ENCODE results near the gene NAA10.
A peak's percentile ranks its signal among the peaks of the same experiment; 100 is the strongest.

NAA10 gene

GRCh38 chrX:153939573-153939972 lies 4.7 kb upstream of the NAA10 start:
- H3K36me3 ChIP-seq (ENCODE audit: control insufficient read depth in 5 of 5, insufficient read depth in 5 of 5, low read length in 5 of 5) = peaks cover 0 to 8% (median 0%) of the 10 kb centered on the region in 5 donors
- no peak overlapping the region for H3K4me3 ChIP-seq (ENCODE audit: low read depth in 1 of 5, low read length in 5 of 5)
- H3K9me3 ChIP-seq (ENCODE audit: control insufficient read depth in 5 of 5, low read length in 5 of 5) = no peaks in the 10 kb centered on the region
- H3K4me1 ChIP-seq (ENCODE audit: control insufficient read depth in 5 of 5, insufficient read depth in 5 of 5, low read length in 5 of 5) = peaks cover 0 to 32% (median 20%) of the 10 kb centered on the region in 5 donors
- no peak overlapping the region for H3K9ac ChIP-seq (ENCODE audit: low read length in 5 of 5)
- H3K27me3 ChIP-seq (ENCODE audit: control insufficient read depth in 5 of 5, insufficient read depth in 4 of 5, low read length in 5 of 5) = peaks cover 3 to 17% (median 11%) of the 10 kb centered on the region in 5 donors
- H3K27ac ChIP-seq (ENCODE audit: low read depth, low read length) = no peak overlapping the region

- Histone ChIP-seq H3K4me1 (ENCODE audit: control insufficient read depth in 5 of 5, insufficient read depth in 5 of 5, low read length in 5 of 5) (peaks cover 0 to 32% (median 20%) of the 10 kb centered on the region in 5 donors), H3K36me3 (ENCODE audit: control insufficient read depth in 5 of 5, insufficient read depth in 5 of 5, low read length in 5 of 5) (peaks cover 0 to 8% (median 0%) of the 10 kb centered on the region in 5 donors), H3K9ac (ENCODE audit: low read length in 5 of 5) (no peak overlapping the region), H3K9me3 (ENCODE audit: control insufficient read depth in 5 of 5, low read length in 5 of 5) (no peaks in the 10 kb centered on the region), H3K4me3 (ENCODE audit: low read depth in 1 of 5, low read length in 5 of 5) (no peak overlapping the region), H3K27ac (ENCODE audit: low read depth, low read length) (no peak overlapping the region), H3K27me3 (ENCODE audit: control insufficient read depth in 5 of 5, insufficient read depth in 4 of 5, low read length in 5 of 5) (peaks cover 0 to 19% (median 5%) of the 10 kb centered on the region in 5 donors)
Measured at GRCh38 chrX:153938226-153938786, 3.5 kb upstream of the NAA10 start.

- H3K27ac ChIP-seq (ENCODE audit: low read depth, low read length) = no peak overlapping the region
- no peak overlapping the region for H3K9ac ChIP-seq (ENCODE audit: low read length in 5 of 5)
- H3K4me1 ChIP-seq (ENCODE audit: control insufficient read depth in 5 of 5, insufficient read depth in 5 of 5, low read length in 5 of 5) = peaks cover 0 to 27% (median 18%) of the 10 kb centered on the region in 5 donors
- H3K4me3 ChIP-seq (ENCODE audit: low read depth in 1 of 5, low read length in 5 of 5) = no peak overlapping the region
- peaks cover 0 to 12% (median 4%) of the 10 kb centered on the region in 5 donors for H3K36me3 ChIP-seq (ENCODE audit: control insufficient read depth in 5 of 5, insufficient read depth in 5 of 5, low read length in 5 of 5)
- H3K9me3 ChIP-seq (ENCODE audit: control insufficient read depth in 5 of 5, low read length in 5 of 5) = no peaks in the 10 kb centered on the region
- peaks cover 0 to 19% (median 3%) of the 10 kb centered on the region in 5 donors for H3K27me3 ChIP-seq (ENCODE audit: control insufficient read depth in 5 of 5, insufficient read depth in 4 of 5, low read length in 5 of 5)
Measured at GRCh38 chrX:153937056-153937455, 2.2 kb upstream of the NAA10 start.

GRCh38 chrX:153935326-153935851 lies 552 bp upstream of the NAA10 start:
- Histone ChIP-seq H3K27me3 (ENCODE audit: control insufficient read depth in 5 of 5, insufficient read depth in 4 of 5, low read length in 5 of 5) (peaks cover 0 to 19% (median 3%) of the 10 kb centered on the region in 5 donors), H3K9ac (ENCODE audit: low read length in 5 of 5) (no peak overlapping the region), H3K27ac (ENCODE audit: low read depth, low read length) (no peak overlapping the region), H3K36me3 (ENCODE audit: control insufficient read depth in 5 of 5, insufficient read depth in 5 of 5, low read length in 5 of 5) (peaks cover 0 to 29% (median 18%) of the 10 kb centered on the region in 5 donors), H3K4me1 (ENCODE audit: control insufficient read depth in 5 of 5, insufficient read depth in 5 of 5, low read length in 5 of 5) (peaks cover 0 to 27% (median 18%) of the 10 kb centered on the region in 5 donors), H3K4me3 (ENCODE audit: low read depth in 1 of 5, low read length in 5 of 5) (peak overlapping the region in 3 of 5 donors; percentile 26 to 56 (median 36)), H3K9me3 (ENCODE audit: control insufficient read depth in 5 of 5, low read length in 5 of 5) (no peaks in the 10 kb centered on the region)

- Histone ChIP-seq H3K9ac (ENCODE audit: low read length in 5 of 5) (peak overlapping the region; percentile 26 to 84 (median 74)), H3K4me1 (ENCODE audit: control insufficient read depth in 5 of 5, insufficient read depth in 5 of 5, low read length in 5 of 5) (peaks cover 0 to 24% (median 19%) of the 10 kb centered on the region in 5 donors), H3K4me3 (ENCODE audit: low read depth in 1 of 5, low read length in 5 of 5) (peak overlapping the region; percentile 66 to 82 (median 77)), H3K9me3 (ENCODE audit: control insufficient read depth in 5 of 5, low read length in 5 of 5) (no peaks in the 10 kb centered on the region), H3K36me3 (ENCODE audit: control insufficient read depth in 5 of 5, insufficient read depth in 5 of 5, low read length in 5 of 5) (peaks cover 0 to 32% (median 23%) of the 10 kb centered on the region in 5 donors), H3K27me3 (ENCODE audit: control insufficient read depth in 5 of 5, insufficient read depth in 4 of 5, low read length in 5 of 5) (peaks cover 0 to 12% (median 0%) of the 10 kb centered on the region in 5 donors), H3K27ac (ENCODE audit: low read depth, low read length) (no peak overlapping the region)
Measured at GRCh38 chrX:153934148-153934761, 582 bp downstream of the NAA10 start.

- Histone ChIP-seq H3K4me1 (ENCODE audit: control insufficient read depth in 5 of 5, insufficient read depth in 5 of 5, low read length in 5 of 5) (peaks cover 0 to 29% (median 24%) of the 10 kb centered on the region in 5 donors), H3K9ac (ENCODE audit: low read length in 5 of 5) (peak overlapping the region; percentile 26 to 84 (median 52)), H3K36me3 (ENCODE audit: control insufficient read depth in 5 of 5, insufficient read depth in 5 of 5, low read length in 5 of 5) (peaks cover 0 to 32% (median 23%) of the 10 kb centered on the region in 5 donors), H3K9me3 (ENCODE audit: control insufficient read depth in 5 of 5, low read length in 5 of 5) (no peaks in the 10 kb centered on the region), H3K27ac (ENCODE audit: low read depth, low read length) (no peak overlapping the region), H3K27me3 (ENCODE audit: control insufficient read depth in 5 of 5, insufficient read depth in 4 of 5, low read length in 5 of 5) (peaks cover 0 to 12% (median 0%) of the 10 kb centered on the region in 5 donors), H3K4me3 (ENCODE audit: low read depth in 1 of 5, low read length in 5 of 5) (peak overlapping the region; percentile 66 to 82 (median 77))
Measured at GRCh38 chrX:153933748-153934147, 1.1 kb downstream of the NAA10 start.

GRCh38 chrX:153932220-153932915 lies 2.5 kb downstream of the NAA10 start:
- H3K27me3 ChIP-seq (ENCODE audit: control insufficient read depth in 5 of 5, insufficient read depth in 4 of 5, low read length in 5 of 5) = peaks cover 0 to 8% (median 0%) of the 10 kb centered on the region in 5 donors
- H3K27ac ChIP-seq (ENCODE audit: low read depth, low read length) = no peak overlapping the region
- H3K4me3 ChIP-seq (ENCODE audit: low read depth in 1 of 5, low read length in 5 of 5) = no peak overlapping the region
- H3K9me3 ChIP-seq (ENCODE audit: control insufficient read depth in 5 of 5, low read length in 5 of 5) = no peaks in the 10 kb centered on the region
- H3K9ac ChIP-seq (ENCODE audit: low read length in 5 of 5) = no peak overlapping the region
- peaks cover 3 to 39% (median 33%) of the 10 kb centered on the region in 5 donors for H3K4me1 ChIP-seq (ENCODE audit: control insufficient read depth in 5 of 5, insufficient read depth in 5 of 5, low read length in 5 of 5)
- H3K36me3 ChIP-seq (ENCODE audit: control insufficient read depth in 5 of 5, insufficient read depth in 5 of 5, low read length in 5 of 5) = peaks cover 0 to 32% (median 23%) of the 10 kb centered on the region in 5 donors

GRCh38 chrX:153931748-153932147 lies 3.1 kb downstream of the NAA10 start:
- peaks cover 3 to 45% (median 40%) of the 10 kb centered on the region in 5 donors for H3K4me1 ChIP-seq (ENCODE audit: control insufficient read depth in 5 of 5, insufficient read depth in 5 of 5, low read length in 5 of 5)
- H3K36me3 ChIP-seq (ENCODE audit: control insufficient read depth in 5 of 5, insufficient read depth in 5 of 5, low read length in 5 of 5) = peaks cover 0 to 32% (median 23%) of the 10 kb centered on the region in 5 donors
- H3K4me3 ChIP-seq (ENCODE audit: low read depth in 1 of 5, low read length in 5 of 5) = no peak overlapping the region
- no peaks in the 10 kb centered on the region for H3K9me3 ChIP-seq (ENCODE audit: control insufficient read depth in 5 of 5, low read length in 5 of 5)
- H3K27me3 ChIP-seq (ENCODE audit: control insufficient read depth in 5 of 5, insufficient read depth in 4 of 5, low read length in 5 of 5) = peaks cover 0 to 9% (median 0%) of the 10 kb centered on the region in 5 donors
- no peak overlapping the region for H3K27ac ChIP-seq (ENCODE audit: low read depth, low read length)
- H3K9ac ChIP-seq (ENCODE audit: low read length in 5 of 5) = no peak overlapping the region

- peaks cover 0 to 13% (median 6%) of the 10 kb centered on the region in 5 donors for H3K27me3 ChIP-seq (ENCODE audit: control insufficient read depth in 5 of 5, insufficient read depth in 4 of 5, low read length in 5 of 5)
- H3K4me1 ChIP-seq (ENCODE audit: control insufficient read depth in 5 of 5, insufficient read depth in 5 of 5, low read length in 5 of 5) = peaks cover 3 to 51% (median 45%) of the 10 kb centered on the region in 5 donors
- no peak overlapping the region for H3K4me3 ChIP-seq (ENCODE audit: low read depth in 1 of 5, low read length in 5 of 5)
- H3K36me3 ChIP-seq (ENCODE audit: control insufficient read depth in 5 of 5, insufficient read depth in 5 of 5, low read length in 5 of 5) = peaks cover 0 to 32% (median 23%) of the 10 kb centered on the region in 5 donors
- H3K9ac ChIP-seq (ENCODE audit: low read length in 5 of 5) = peak overlapping the region in 1 of 5 donors; percentile 44
- no peak overlapping the region for H3K27ac ChIP-seq (ENCODE audit: low read depth, low read length)
- no peaks in the 10 kb centered on the region for H3K9me3 ChIP-seq (ENCODE audit: control insufficient read depth in 5 of 5, low read length in 5 of 5)
Measured at GRCh38 chrX:153931151-153931550, 3.7 kb downstream of the NAA10 start.

All from subcutaneous abdominal adipose tissue (tissue), 5 donors.